GM20000 (cell line): Measurements from ENCODE around the gene NISCH.

Experiments
- DNase-seq: peaks from one replicate; pipeline ENCODE4 v3.0.0; 2012; ENCODE audit warnings: low spot score
- TF ChIP-seq, protein P1 (sequence below): IDR thresholded peaks from 2 replicates; pipeline ENCODE4 v1.5.1; 2012; ENCODE audit warnings: mild to moderate bottlenecking, control low read depth; ENCODE audit errors: extremely low read depth, missing control alignments

NISCH gene

DNA sequence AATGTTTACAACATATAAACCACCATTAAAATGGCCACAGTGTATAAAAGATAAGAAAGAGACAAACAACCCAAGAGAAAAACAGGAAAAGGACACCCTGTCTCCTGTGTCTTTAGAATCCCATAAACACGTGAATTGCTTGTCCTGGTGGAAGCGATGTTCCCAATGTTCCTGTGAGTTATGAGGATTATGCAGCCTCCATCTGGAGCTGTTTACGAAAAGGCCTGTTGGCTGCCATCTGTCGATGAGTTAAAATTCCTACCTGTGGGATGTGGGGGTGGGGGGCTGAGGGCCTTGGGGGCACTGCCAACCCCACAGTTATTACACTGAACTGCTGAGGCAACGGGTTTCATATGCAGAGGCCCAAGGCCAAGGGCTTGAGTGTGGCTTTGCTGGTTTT, 13.6 kb downstream of the NISCH start:
- no peak for DNase-seq
- TF ChIP-seq, protein P1, sequence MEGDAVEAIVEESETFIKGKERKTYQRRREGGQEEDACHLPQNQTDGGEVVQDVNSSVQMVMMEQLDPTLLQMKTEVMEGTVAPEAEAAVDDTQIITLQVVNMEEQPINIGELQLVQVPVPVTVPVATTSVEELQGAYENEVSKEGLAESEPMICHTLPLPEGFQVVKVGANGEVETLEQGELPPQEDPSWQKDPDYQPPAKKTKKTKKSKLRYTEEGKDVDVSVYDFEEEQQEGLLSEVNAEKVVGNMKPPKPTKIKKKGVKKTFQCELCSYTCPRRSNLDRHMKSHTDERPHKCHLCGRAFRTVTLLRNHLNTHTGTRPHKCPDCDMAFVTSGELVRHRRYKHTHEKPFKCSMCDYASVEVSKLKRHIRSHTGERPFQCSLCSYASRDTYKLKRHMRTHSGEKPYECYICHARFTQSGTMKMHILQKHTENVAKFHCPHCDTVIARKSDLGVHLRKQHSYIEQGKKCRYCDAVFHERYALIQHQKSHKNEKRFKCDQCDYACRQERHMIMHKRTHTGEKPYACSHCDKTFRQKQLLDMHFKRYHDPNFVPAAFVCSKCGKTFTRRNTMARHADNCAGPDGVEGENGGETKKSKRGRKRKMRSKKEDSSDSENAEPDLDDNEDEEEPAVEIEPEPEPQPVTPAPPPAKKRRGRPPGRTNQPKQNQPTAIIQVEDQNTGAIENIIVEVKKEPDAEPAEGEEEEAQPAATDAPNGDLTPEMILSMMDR, result no peak

DNA sequence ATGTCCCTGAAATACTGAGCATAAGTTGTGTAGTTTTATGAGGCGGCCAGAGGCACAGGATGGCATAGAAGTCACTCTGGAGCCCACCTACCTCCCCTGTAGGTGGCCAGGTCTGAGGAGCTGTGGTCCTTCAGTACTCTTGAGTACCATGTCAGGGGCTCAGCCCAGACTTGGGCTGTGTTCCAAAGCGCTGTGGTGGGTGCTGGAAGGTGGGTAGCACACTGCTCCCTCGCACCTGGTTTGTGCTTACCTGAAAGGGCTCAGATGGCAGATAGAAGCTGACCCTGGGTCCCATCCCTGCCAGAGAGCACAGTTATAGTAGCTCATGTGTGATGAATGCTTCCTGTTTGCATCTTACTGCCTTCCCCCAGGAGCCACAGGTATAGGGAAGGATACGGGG, 15.5 kb downstream of the NISCH start:
- no peak for DNase-seq

DNA sequence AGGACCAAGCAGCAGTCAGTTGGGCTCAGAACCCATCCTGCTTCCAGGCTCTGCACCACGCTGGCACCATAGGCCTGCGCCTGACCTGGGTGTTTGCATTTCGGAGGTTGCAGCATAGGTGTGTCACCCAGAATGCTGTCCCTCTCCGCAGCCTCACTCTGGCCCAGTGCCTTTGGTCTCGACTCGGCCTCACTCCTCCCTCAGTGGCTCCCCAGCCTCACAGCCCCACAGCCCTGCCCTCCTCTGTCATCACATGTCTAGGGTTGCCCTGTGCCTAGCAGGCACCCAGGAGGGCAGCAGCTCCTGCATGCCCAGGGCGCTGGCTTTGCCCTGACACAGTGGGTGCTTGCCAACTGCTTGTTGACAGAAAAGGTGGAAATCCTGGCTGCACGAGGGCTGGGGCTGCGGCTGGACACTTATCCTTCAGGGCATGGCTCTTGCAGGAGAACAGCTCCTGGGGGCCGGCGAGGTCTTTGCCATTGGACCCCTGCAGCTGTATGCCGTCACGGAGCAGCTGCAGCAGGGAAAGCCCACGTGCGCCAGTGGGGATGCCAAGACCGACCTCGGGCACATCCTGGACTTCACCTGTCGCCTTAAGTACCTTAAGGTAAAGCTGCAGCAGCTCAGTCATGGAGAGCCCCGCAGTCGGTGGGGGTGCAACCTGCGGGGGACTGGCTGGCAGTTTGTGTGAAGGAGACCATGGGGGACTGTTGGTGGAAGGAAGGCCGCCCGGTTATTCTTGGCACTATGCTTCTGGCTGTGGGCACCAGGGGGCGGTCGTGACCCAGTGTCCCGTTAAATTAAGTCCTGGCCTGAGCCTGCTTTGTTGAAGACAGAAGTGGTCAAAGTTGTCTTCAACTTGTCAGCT, 16.2 kb downstream of the NISCH start:
- TF ChIP-seq, protein P1, result peak; percentile 54
- peak; percentile 67 for DNase-seq

More for the DNA sequence above, 15.5 kb downstream of the NISCH start:
- TF ChIP-seq, protein P1, result no peak

DNA sequence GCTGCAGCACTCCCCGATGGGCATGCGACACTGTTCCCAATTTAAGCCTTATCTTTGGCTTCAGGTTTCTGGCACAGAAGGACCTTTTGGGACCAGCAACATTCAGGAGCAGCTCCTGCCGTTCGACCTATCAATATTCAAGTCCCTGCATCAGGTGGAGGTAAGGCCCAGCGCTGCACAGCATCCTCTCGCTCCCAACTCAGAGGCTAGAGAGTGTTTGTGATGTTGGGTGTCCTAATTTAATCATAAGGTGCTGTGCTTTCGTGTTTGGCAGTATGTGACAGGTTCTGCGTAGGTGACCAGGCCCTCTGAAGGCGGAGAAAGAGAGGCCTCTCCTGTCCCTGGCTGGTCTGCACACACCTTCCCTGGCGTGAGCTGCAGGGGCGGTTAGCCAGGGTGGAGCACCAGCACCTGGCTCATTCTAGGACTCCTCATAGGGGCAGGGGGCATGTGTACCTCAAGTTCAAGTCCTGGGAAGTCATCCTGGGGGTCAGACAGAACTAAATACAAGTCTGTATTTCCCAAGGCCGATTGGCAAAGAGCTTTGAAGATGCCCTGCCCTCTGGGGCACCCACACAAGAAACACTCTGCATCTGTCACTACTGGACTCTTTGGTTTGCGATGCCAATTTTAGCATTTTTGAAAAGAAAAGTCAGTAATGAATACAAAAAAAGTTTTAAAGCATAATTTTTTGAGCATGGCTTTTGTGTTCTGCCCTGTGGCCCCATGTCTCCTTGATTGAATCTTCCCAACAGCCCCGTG, 17.0 kb downstream of the NISCH start:
- no peak for DNase-seq
- TF ChIP-seq, protein P1, result no peak

DNA sequence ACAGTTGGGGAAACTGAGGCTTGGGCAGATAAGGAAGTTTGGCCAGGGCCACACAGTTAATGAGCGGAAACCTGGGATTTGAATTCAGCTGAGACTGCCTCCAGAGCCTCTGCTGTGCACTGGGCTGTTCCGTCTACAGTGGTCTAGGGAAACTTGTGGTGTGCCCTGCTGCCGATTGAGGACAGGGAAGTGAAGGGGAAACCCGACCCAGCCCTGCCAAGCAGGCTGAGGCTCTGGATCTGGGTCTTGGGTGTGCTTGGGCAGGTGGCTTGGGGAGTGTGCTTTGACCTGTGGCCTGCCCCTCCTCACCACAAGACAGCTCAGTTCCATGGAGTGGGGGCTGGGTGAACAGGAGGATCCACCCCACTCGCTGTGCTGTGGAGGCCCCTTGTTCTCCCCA, 17.6 kb downstream of the NISCH start:
- no peak for DNase-seq
- TF ChIP-seq, protein P1, result no peak

DNA sequence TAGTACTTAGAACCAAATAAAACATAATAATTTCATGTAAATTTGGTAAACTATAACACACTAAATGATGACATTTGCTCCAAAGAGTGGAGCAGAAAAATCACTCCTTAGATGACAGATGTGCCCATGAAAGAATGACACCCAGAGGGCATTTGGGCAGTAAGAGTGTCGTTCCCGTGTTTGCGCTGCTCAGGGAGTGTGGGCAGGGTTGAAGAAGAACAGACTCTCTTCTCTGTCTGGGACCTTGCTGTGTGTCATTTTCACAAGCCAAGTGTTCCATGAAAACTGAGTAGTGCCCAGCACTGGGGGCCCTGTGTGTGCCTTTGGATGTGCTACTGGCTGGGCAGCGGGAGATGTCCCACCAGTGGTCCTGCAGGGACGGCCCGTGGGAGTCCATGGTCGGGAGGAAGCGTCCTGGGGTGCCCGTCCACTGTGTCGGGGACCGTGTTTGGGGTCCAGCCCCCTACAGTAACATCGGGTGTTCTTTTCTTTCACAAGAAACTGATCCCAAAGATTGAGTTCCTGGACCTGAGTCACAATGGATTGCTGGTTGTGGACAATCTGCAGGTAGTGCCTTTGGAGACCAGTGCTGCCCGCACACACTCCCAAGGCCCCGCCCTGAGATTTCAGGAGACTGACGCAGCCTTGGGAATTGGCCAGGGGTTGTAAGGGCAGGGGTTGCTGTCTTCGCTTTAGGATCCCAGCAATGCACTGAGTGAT, 21.8 kb downstream of the NISCH start:
- DNase-seq, result no peak
- TF ChIP-seq, protein P1, result no peak

DNA sequence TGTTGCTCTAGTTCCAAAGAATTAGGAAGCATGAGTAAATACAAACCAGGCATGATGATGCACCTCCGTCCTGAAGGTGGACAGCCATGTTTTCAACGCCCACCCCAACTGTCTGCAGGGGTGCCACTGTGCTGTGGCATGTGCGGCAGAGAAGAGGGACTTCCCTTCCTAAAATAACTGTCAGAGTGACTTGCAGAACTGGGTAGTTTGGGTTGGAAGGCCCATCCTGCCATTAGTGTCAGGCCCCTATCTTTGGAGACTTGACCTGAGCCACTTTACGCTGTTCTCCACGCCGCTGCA, 22.3 kb downstream of the NISCH start:
- TF ChIP-seq, protein P1, result no peak
- no peak for DNase-seq
